Measurements from ENCODE around the gene XK.

Gene XK

DNA sequence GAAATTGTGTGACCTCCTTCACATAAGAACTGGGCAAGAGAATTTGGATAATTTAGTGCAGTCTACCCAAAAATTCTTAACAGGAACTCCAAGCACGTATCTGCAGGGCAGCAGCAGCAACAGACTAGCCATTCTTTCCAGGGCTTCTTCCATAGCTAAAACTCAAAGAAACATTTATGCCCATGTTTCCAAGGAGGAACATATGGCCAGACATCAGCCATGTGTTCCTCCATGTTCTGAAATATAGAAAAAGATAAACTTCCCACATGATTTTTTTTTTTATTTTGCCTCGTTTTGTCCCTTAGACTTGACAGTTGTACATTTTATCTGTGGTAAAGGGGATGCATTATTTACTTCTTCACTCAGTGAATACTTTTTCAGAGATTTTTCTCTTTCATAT, 66.7 kb downstream of the XK start:
- TF ChIP-seq POLR2AphosphoS5 (IDR thresholded peaks at IDR 0.05; ENCODE audit: borderline replicate concordance, low read depth, low read length) (no peak), FOXP2 (optimal IDR thresholded peaks at IDR 0.05; ENCODE audit: control extremely low read depth, extremely low read length, insufficient read depth) (no peak), EZH2 (IDR thresholded peaks at IDR 0.05) (no peak)

DNA sequence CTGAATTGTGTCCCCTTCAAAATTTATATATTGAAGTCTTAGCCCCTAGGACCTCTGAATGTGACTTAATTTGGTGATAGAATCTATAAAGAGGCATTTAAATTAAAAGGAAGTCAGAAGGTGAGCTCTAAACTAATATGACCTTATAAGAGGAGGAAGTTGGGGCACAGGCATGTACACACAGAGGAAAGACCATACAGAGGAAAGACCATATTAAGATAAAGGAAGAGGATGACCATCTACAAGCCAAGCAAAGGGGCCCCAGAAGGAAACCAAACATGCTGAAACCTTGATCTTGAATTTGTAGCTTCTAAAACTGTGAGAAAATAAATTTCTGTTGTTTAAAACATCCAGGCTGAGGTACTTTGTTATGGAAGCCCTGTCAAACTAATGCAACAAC, 67.3 kb downstream of the XK start:
- H3K36me3 ChIP-seq (ENCODE audit: insufficient read depth, low read length) = no peaks in the 10 kb centered on the region
- H3K9ac ChIP-seq (ENCODE audit: insufficient read length) = no peak overlapping the region
- no peak overlapping the region for H3K27ac ChIP-seq
- no peak for DNase-seq (ENCODE audit: low read depth, low spot score)
- no peaks in the 10 kb centered on the region for H3K9me3 ChIP-seq (ENCODE audit: low read depth, low read length)
- no peak for TF ChIP-seq EZH2 (IDR thresholded peaks at IDR 0.05)
- TF ChIP-seq POLR2AphosphoS5 (IDR thresholded peaks at IDR 0.05; ENCODE audit: borderline replicate concordance, low read depth, low read length) = no peak
- TF ChIP-seq FOXP2 (optimal IDR thresholded peaks at IDR 0.05; ENCODE audit: control extremely low read depth, extremely low read length, insufficient read depth) = no peak
- no peak overlapping the region for H3K4me3 ChIP-seq

More for the DNA sequence above, 66.7 kb downstream of the XK start:
- no peaks in the 10 kb centered on the region for H3K36me3 ChIP-seq (ENCODE audit: insufficient read depth, low read length)
- H3K4me3 ChIP-seq = no peak overlapping the region
- H3K27ac ChIP-seq = no peak overlapping the region
- H3K9me3 ChIP-seq (ENCODE audit: low read depth, low read length) = no peaks in the 10 kb centered on the region
- DNase-seq (ENCODE audit: low read depth, low spot score) = no peak
- no peak overlapping the region for H3K9ac ChIP-seq (ENCODE audit: insufficient read length)

DNA sequence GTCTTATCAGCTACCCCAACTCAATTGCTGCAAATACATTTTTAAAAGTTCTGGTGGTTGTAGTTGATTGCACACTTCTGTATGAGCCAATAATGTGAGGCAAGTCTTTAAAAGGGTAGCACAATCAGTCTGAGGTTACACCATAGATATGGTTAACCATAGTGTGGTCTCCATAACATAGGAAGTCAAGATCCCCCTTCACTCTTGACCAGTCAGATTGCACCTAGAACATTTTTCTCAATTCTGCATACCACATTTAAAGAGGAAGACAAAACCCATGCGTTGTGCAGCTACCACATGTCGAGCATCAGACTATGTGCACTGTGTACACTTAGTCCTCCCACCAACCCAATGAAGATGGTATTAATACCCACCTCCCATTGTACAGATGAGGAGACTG, 67.8 kb downstream of the XK start:
- no peak for TF ChIP-seq EZH2 (IDR thresholded peaks at IDR 0.05)
- no peak for TF ChIP-seq POLR2AphosphoS5 (IDR thresholded peaks at IDR 0.05; ENCODE audit: borderline replicate concordance, low read depth, low read length)
- no peak for TF ChIP-seq FOXP2 (optimal IDR thresholded peaks at IDR 0.05; ENCODE audit: control extremely low read depth, extremely low read length, insufficient read depth)
- H3K9ac ChIP-seq (ENCODE audit: insufficient read length) = no peak overlapping the region
- H3K4me3 ChIP-seq = no peak overlapping the region
- H3K36me3 ChIP-seq (ENCODE audit: insufficient read depth, low read length) = no peaks in the 10 kb centered on the region
- no peak overlapping the region for H3K27ac ChIP-seq
- H3K9me3 ChIP-seq (ENCODE audit: low read depth, low read length) = no peaks in the 10 kb centered on the region
- no peak for DNase-seq (ENCODE audit: low read depth, low spot score)

DNA sequence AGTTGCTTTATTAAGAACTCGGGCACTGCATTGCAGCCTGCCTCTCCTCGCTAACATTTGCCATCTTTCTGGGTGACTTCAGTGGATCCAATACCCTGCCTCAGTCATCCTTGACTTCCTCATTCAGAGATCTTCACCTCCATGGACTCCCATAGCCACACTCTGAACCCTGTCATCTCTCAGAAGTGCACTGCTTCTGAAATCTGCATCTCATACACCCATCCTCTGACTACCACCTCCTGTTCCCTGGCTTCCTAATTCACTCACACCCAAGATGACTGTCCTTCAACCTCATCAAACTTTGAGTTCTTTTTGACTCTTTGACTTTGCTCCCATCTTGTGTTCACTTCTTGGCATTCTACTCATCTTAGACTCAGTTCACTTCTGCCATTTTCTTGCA, 68.9 kb downstream of the XK start:
- DNase-seq (ENCODE audit: low read depth, low spot score) = no peak
- Histone ChIP-seq H3K36me3 (ENCODE audit: insufficient read depth, low read length) (no peaks in the 10 kb centered on the region), H3K9me3 (ENCODE audit: low read depth, low read length) (no peaks in the 10 kb centered on the region), H3K9ac (ENCODE audit: insufficient read length) (no peak overlapping the region), H3K4me3 (no peak overlapping the region), H3K27ac (peak overlapping the region; percentile 36; the same call in 1 of the 2 replicates)
- TF ChIP-seq FOXP2 (optimal IDR thresholded peaks at IDR 0.05; ENCODE audit: control extremely low read depth, extremely low read length, insufficient read depth) (no peak), POLR2AphosphoS5 (IDR thresholded peaks at IDR 0.05; ENCODE audit: borderline replicate concordance, low read depth, low read length) (no peak), EZH2 (IDR thresholded peaks at IDR 0.05) (no peak)

DNA sequence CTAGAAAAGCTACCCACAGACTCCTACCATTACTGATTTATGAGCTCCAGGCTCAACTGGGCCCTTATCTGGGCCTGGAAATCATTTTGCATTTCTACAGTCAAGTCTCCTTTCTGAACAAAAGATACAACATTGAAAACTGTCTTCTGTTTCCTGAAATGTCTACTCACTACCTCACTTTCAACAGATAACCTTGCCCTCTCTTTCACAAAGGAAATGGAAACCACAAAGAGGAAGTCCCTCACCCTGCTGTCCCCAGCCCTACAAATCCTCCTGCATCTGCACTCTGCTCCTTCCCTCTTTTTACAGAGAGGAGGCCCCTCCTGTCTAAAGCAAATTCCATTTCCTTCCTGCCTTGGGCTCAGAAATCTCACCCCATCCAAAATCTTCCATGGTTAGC, 69.4 kb downstream of the XK start:
- H3K4me3 ChIP-seq = no peak overlapping the region
- H3K27ac ChIP-seq = peak overlapping the region; percentile 36; the same call in 1 of the 2 replicates
- DNase-seq (ENCODE audit: low read depth, low spot score) = no peak
- TF ChIP-seq POLR2AphosphoS5 (IDR thresholded peaks at IDR 0.05; ENCODE audit: borderline replicate concordance, low read depth, low read length) (no peak), EZH2 (IDR thresholded peaks at IDR 0.05) (no peak), FOXP2 (optimal IDR thresholded peaks at IDR 0.05; ENCODE audit: control extremely low read depth, extremely low read length, insufficient read depth) (no peak)
- no peaks in the 10 kb centered on the region for H3K9me3 ChIP-seq (ENCODE audit: low read depth, low read length)
- H3K36me3 ChIP-seq (ENCODE audit: insufficient read depth, low read length) = no peaks in the 10 kb centered on the region
- H3K9ac ChIP-seq (ENCODE audit: insufficient read length) = no peak overlapping the region

DNA sequence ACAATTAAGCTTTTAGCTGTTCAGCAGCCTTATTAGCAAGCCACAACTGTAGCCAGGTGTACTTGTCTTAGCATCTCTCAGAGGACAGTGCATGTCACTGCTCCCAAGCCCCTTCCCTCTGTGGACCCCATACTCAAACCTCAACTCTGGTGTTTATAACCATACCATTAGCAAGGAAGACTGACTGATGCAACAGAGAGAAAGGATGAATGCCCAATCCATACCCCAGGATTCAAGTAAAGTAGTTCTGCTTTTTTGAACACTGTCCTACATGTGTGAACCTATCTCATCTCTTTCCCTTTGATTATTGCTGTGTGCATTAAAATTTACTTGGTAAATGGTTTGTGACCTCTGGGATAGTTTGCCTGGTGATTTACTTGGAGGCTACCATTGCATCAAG, 71.5 kb downstream of the XK start:
- H3K9me3 ChIP-seq (ENCODE audit: low read depth, low read length) = no peaks in the 10 kb centered on the region
- TF ChIP-seq POLR2AphosphoS5 (IDR thresholded peaks at IDR 0.05; ENCODE audit: borderline replicate concordance, low read depth, low read length) (no peak), EZH2 (IDR thresholded peaks at IDR 0.05) (no peak), FOXP2 (optimal IDR thresholded peaks at IDR 0.05; ENCODE audit: control extremely low read depth, extremely low read length, insufficient read depth) (no peak)
- no peaks in the 10 kb centered on the region for H3K36me3 ChIP-seq (ENCODE audit: insufficient read depth, low read length)
- H3K27ac ChIP-seq = no peak overlapping the region
- no peak overlapping the region for H3K4me3 ChIP-seq
- no peak overlapping the region for H3K9ac ChIP-seq (ENCODE audit: insufficient read length)
- DNase-seq (ENCODE audit: low read depth, low spot score) = no peak

DNA sequence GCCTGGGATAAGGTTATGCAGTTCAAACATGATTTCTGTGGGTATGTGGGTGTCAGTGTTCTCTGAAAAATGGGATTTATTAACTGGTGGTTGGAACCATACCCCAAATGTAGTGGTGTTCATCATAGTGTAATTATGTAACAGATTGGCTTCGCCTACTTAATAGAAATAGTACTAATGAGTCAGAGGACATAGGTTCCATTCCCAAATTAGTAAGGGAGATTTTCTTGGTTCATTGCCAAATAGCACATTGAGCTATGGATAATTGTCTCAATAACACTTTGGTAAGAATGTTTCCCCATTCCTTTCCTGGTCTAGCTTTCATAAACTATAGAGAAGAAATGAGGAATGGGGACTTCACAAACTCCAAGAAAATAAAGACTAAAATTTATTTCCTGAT, 73.8 kb downstream of the XK start:
- H3K4me3 ChIP-seq = no peak overlapping the region
- TF ChIP-seq FOXP2 (optimal IDR thresholded peaks at IDR 0.05; ENCODE audit: control extremely low read depth, extremely low read length, insufficient read depth) (no peak), EZH2 (IDR thresholded peaks at IDR 0.05) (no peak), POLR2AphosphoS5 (IDR thresholded peaks at IDR 0.05; ENCODE audit: borderline replicate concordance, low read depth, low read length) (no peak)
- no peak overlapping the region for H3K9ac ChIP-seq (ENCODE audit: insufficient read length)
- DNase-seq (ENCODE audit: low read depth, low spot score) = no peak
- H3K36me3 ChIP-seq (ENCODE audit: insufficient read depth, low read length) = no peaks in the 10 kb centered on the region
- no peak overlapping the region for H3K27ac ChIP-seq
- no peaks in the 10 kb centered on the region for H3K9me3 ChIP-seq (ENCODE audit: low read depth, low read length)

DNA sequence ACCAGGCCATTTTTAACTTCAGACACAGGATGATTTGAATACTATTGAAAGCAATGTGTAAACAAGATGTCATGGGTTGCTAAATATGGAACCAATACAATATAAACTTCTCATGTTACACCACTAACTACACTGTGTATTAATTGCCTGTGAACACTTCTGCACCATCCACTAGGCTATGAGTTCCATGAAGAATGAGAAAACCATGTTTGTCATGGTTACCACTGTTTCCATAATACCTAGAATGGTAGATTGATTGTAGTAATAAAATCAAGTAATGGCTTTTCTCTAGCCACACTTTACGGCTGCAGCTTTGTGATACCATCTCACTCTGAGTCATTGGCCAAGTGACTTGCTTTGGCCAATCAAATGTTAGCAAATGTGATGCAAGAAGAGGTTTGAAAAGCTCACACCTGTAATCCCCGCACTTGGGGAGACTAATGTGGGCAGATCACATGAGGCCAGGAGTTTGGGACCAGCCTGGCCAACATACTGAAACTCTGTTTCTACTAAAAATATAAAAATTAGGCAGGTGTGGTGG, 74.4 kb downstream of the XK start:
- TF ChIP-seq FOXP2 (optimal IDR thresholded peaks at IDR 0.05; ENCODE audit: control extremely low read depth, extremely low read length, insufficient read depth) (no peak), POLR2AphosphoS5 (IDR thresholded peaks at IDR 0.05; ENCODE audit: borderline replicate concordance, low read depth, low read length) (no peak), EZH2 (IDR thresholded peaks at IDR 0.05) (no peak)
- Histone ChIP-seq H3K9ac (ENCODE audit: insufficient read length) (no peak overlapping the region), H3K4me3 (no peak overlapping the region), H3K27ac (no peak overlapping the region), H3K36me3 (ENCODE audit: insufficient read depth, low read length) (no peaks in the 10 kb centered on the region), H3K9me3 (ENCODE audit: low read depth, low read length) (no peaks in the 10 kb centered on the region)
- DNase-seq (ENCODE audit: low read depth, low spot score) = no peak

DNA sequence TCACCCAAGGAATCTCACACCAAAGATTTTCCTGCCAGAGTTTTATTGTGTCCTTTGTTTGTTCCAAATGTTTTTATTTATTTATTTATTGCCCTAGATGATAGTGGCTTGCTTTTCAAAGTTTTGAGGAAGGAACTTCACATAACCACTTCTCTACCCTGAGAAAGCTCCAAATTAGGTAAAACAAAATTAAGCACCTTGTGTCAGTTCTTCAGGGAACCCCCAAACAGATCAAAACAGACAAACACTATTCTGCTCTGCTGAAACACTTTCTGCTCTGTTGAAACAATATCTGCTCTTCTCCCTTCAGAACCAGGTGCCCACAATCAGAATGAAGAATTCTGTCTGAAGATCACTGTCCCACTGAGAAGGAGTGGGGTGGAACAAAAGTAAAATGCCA, 77.8 kb downstream of the XK start:
- no peak for DNase-seq (ENCODE audit: low read depth, low spot score)
- H3K27ac ChIP-seq = no peak overlapping the region
- TF ChIP-seq POLR2AphosphoS5 (IDR thresholded peaks at IDR 0.05; ENCODE audit: borderline replicate concordance, low read depth, low read length) = no peak
- no peak for TF ChIP-seq EZH2 (IDR thresholded peaks at IDR 0.05)
- TF ChIP-seq FOXP2 (optimal IDR thresholded peaks at IDR 0.05; ENCODE audit: control extremely low read depth, extremely low read length, insufficient read depth) = no peak
- H3K36me3 ChIP-seq (ENCODE audit: insufficient read depth, low read length) = no peaks in the 10 kb centered on the region
- H3K9me3 ChIP-seq (ENCODE audit: low read depth, low read length) = no peaks in the 10 kb centered on the region
- no peak overlapping the region for H3K9ac ChIP-seq (ENCODE audit: insufficient read length)
- no peak overlapping the region for H3K4me3 ChIP-seq

Data from SK-N-MC (cell line).